Testis (tissue), 2 donors: Measurements from ENCODE around the gene ETS1.

ENCODE experiments used
- POLR2A ChIP-seq: fragments of 450-650 bp; IDR thresholded peaks from one replicate; pipeline ENCODE4 v1.6.1; 2017; ENCODE audit warnings: antibody characterized with exemption, mild to moderate bottlenecking, moderate library complexity
- TF ChIP-seq, protein P1 (sequence below), 3 experiments: fragments of 450-650 bp in 2 of 3; fragments of 200-600 bp in 1 of 3; sonication (generic) in 1 of 3; IDR thresholded peaks; one replicate each; pipeline ENCODE4 v1.5.1; 2016 to 2019; ENCODE audit warnings: antibody characterized with exemption in 3 of 3, mild to moderate bottlenecking in 2 of 3, moderate library complexity in 1 of 3

DNA sequence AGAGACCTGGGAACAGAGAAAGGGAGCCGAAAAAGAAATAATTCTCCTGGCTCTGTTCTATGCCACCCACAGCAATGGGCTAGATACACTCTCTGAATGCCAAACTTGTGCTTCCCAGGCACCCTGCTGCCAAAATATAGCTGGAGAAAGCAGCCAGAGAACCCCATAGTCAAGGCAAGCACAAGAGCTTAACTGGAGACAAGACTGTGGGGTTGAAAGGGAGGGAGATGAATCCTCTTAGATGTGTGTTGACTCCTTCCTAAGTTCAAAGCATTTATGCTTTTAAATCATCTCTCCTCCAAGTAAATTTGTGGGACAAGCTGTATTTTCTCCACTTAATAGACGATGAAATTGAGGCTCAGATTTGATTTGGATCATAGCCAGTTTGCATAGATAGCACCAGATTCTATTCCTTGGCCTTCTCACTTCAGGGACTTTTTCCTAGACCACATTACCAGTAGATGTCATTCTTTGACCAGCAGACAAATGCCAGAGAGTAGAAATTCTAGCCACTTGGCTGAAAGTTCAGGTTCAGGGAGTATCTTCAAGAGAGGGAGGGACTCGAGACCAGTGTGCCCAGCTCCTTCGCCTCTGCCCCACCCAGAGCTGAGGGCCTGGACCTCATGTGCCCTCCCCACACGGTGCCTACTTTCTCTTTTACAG is 16.5 kb upstream of the ETS1 start:
- TF ChIP-seq, protein P1, sequence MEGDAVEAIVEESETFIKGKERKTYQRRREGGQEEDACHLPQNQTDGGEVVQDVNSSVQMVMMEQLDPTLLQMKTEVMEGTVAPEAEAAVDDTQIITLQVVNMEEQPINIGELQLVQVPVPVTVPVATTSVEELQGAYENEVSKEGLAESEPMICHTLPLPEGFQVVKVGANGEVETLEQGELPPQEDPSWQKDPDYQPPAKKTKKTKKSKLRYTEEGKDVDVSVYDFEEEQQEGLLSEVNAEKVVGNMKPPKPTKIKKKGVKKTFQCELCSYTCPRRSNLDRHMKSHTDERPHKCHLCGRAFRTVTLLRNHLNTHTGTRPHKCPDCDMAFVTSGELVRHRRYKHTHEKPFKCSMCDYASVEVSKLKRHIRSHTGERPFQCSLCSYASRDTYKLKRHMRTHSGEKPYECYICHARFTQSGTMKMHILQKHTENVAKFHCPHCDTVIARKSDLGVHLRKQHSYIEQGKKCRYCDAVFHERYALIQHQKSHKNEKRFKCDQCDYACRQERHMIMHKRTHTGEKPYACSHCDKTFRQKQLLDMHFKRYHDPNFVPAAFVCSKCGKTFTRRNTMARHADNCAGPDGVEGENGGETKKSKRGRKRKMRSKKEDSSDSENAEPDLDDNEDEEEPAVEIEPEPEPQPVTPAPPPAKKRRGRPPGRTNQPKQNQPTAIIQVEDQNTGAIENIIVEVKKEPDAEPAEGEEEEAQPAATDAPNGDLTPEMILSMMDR (IDR thresholded peaks at IDR 0.05), result no peak
- no peak for TF ChIP-seq POLR2A
